Activated B cell treated with CpG ODN at 0.5 μM for 24 hours (primary cell): ENCODE results near the gene KAZN. TPM values are rescaled to one million over a fixed set of nuclear protein-coding genes. Genes with fewer than 3 reads are reported as not detected.

Experiments
- ATAC-seq: fragments of 200-7000 bp; cut with Tn5 transposase; one replicate; pipeline ENCODE4 v1.10.0; 2021; ENCODE audit warnings: low read depth, mild to moderate bottlenecking, moderate library complexity
- CTCF ChIA-PET: fragments of 350-600 bp; sonication (Branson Sonifier 250); formaldehyde crosslinking; loops from one replicate; lab custom pipeline; 2021; ENCODE audit warnings: antibody characterized with exemption; lab: Charles Lee
- POLR2A ChIA-PET: fragments of 350-600 bp; sonication (Branson Sonifier 250); formaldehyde crosslinking; loops from one replicate; lab custom pipeline; 2021; ENCODE audit warnings: antibody characterized with exemption; lab: Charles Lee
- DNase-seq: peaks from one replicate; pipeline ENCODE4 v3.0.0; 2022
- H3K27ac Mint-ChIP-seq: one replicate; pipeline ENCODE4 v1.8.0; 2020; ENCODE audit warnings: mixed read lengths
- H3K27me3 Mint-ChIP-seq: one replicate; pipeline ENCODE4 v1.8.0; 2021; ENCODE audit warnings: mixed read lengths
- H3K36me3 Mint-ChIP-seq: one replicate; pipeline ENCODE4 v1.8.0; 2021; ENCODE audit warnings: low read depth, mixed read lengths
- H3K4me1 Mint-ChIP-seq: one replicate; pipeline ENCODE4 v1.8.0; 2021; ENCODE audit warnings: mixed read lengths
- H3K4me3 Mint-ChIP-seq: one replicate; pipeline ENCODE4 v1.8.0; 2020; ENCODE audit warnings: mild to moderate bottlenecking, mixed read lengths
- H3K9me3 Mint-ChIP-seq: one replicate; pipeline ENCODE4 v1.8.0; 2020; ENCODE audit warnings: mixed read lengths
- CTCF ChIP-seq: fragments of 200-600 bp; IDR thresholded peaks from one replicate; pipeline ENCODE4 v1.8.0; 2022; ENCODE audit warnings: antibody characterized with exemption, mild to moderate bottlenecking
- intact Hi-C: fragments of 100-400 bp; cut with micrococcal nuclease; formaldehyde crosslinking; loops from one replicate; pipeline ENCODE4 v1.15.1; 2024
- total RNA-seq: library from RNA; stranded (reverse); gene quantifications from 2 replicates; pipeline ENCODE4 v1.2.3, GENCODE V29; 2022

KAZN gene
- total RNA-seq, 1 donor from 2014 or later: 0.73 TPM

- no peaks in the 10 kb centered on the region for H3K27me3 Mint-ChIP-seq
- intact Hi-C loops: no loop called here
- no peaks in the 10 kb centered on the region for H3K36me3 Mint-ChIP-seq
- ChIA-PET CTCF (no interaction called here), POLR2A (no interaction called here)
- no peak for TF ChIP-seq CTCF
- H3K27ac Mint-ChIP-seq: no peak overlapping the region
- ATAC-seq: no peak
- DNase-seq: no peak
- no peaks in the 10 kb centered on the region for H3K4me1 Mint-ChIP-seq
- no peak overlapping the region for H3K4me3 Mint-ChIP-seq
- H3K9me3 Mint-ChIP-seq: peaks cover 7% of the 10 kb centered on the region
Measured at GRCh38 chr1:14712136-14712535, 113.7 kb downstream of the KAZN start.

GRCh38 chr1:14713077-14713476 lies 114.6 kb downstream of the KAZN start:
- peaks cover 6% of the 10 kb centered on the region for H3K9me3 Mint-ChIP-seq
- H3K4me1 Mint-ChIP-seq: no peaks in the 10 kb centered on the region
- DNase-seq (no peak), ATAC-seq (no peak)
- POLR2A ChIA-PET: no interaction called here
- no peak overlapping the region for H3K4me3 Mint-ChIP-seq
- H3K36me3 Mint-ChIP-seq: no peaks in the 10 kb centered on the region
- H3K27me3 Mint-ChIP-seq: no peaks in the 10 kb centered on the region
- CTCF ChIA-PET: no interaction called here
- no peak for TF ChIP-seq CTCF
- intact Hi-C loops: no loop called here
- H3K27ac Mint-ChIP-seq: no peak overlapping the region

GRCh38 chr1:14715266-14715665 lies 116.8 kb downstream of the KAZN start:
- no peaks in the 10 kb centered on the region for H3K4me1 Mint-ChIP-seq
- no peak for ATAC-seq
- no peak overlapping the region for H3K27ac Mint-ChIP-seq
- TF ChIP-seq CTCF: no peak
- H3K9me3 Mint-ChIP-seq: peaks cover 3% of the 10 kb centered on the region
- no peaks in the 10 kb centered on the region for H3K36me3 Mint-ChIP-seq
- intact Hi-C loops: no loop called here
- ChIA-PET CTCF (no interaction called here), POLR2A (no interaction called here)
- DNase-seq: no peak
- no peak overlapping the region for H3K4me3 Mint-ChIP-seq
- no peaks in the 10 kb centered on the region for H3K27me3 Mint-ChIP-seq

- no peak for ATAC-seq
- DNase-seq: no peak
- no peak for TF ChIP-seq CTCF
- H3K4me3 Mint-ChIP-seq: no peak overlapping the region
- no peak overlapping the region for H3K27ac Mint-ChIP-seq
- H3K27me3 Mint-ChIP-seq: no peaks in the 10 kb centered on the region
- ChIA-PET CTCF (no interaction called here), POLR2A (no interaction called here)
- peaks cover 3% of the 10 kb centered on the region for H3K9me3 Mint-ChIP-seq
- H3K4me1 Mint-ChIP-seq: no peaks in the 10 kb centered on the region
- intact Hi-C loops: no loop called here
- H3K36me3 Mint-ChIP-seq: no peaks in the 10 kb centered on the region
Measured at GRCh38 chr1:14715802-14716201, 117.3 kb downstream of the KAZN start.

GRCh38 chr1:14716474-14716873 lies 118.0 kb downstream of the KAZN start:
- no peak for DNase-seq
- no peak for ATAC-seq
- Mint-ChIP-seq H3K27ac (no peak overlapping the region), H3K36me3 (no peaks in the 10 kb centered on the region), H3K4me3 (no peak overlapping the region), H3K4me1 (no peaks in the 10 kb centered on the region), H3K9me3 (peaks cover 3% of the 10 kb centered on the region), H3K27me3 (no peaks in the 10 kb centered on the region)
- TF ChIP-seq CTCF: no peak
- intact Hi-C loops: no loop called here
- CTCF ChIA-PET: no interaction called here
- POLR2A ChIA-PET: no interaction called here
